HepG2 (cell line): Measurements from ENCODE around the gene TCERG1L. TPM values are rescaled to one million over a fixed set of nuclear protein-coding genes. Genes with fewer than 3 reads are reported as not detected.

Experiments
- ATAC-seq: fragments of 200-7000 bp; cut with Tn5 transposase; 3 replicates; pipeline ENCODE4 v1.9.1; 2020; ENCODE audit warnings: mild to moderate bottlenecking, moderate library complexity
- BruUV-seq: library from RNA; stranded (reverse); fragments of 400-500 nt; replicated peaks from 2 replicates; lab custom pipeline; 2021; lab: Mats Ljungman, UMichigan
- CTCF ChIA-PET: fragments of 300-600 bp; formaldehyde crosslinking; extraction: SDS; loops from one replicate; lab custom pipeline; 2021; ENCODE audit warnings: low total read pairs, inconsistent platforms, low intra/inter-chr PET ratio; lab: Yijun Ruan, JAX
- POLR2A ChIA-PET: fragments of 350-600 bp; sonication (Branson Sonifier 250); formaldehyde crosslinking; loops from one replicate; lab custom pipeline; 2020; ENCODE audit warnings: antibody characterized with exemption, inconsistent platforms; lab: Yijun Ruan, JAX
- DNase-seq: peaks from one replicate; pipeline ENCODE4 v3.0.0-alpha.2; 2015; ENCODE audit warnings: low spot score
- FAIRE-seq: peaks from 3 replicates; lab custom pipeline; 2011; peaks lifted over from hg19 to GRCh38; lab: Jason Lieb, UNC
- H2AFZ ChIP-seq: one replicate; pipeline ENCODE4 v1.6.1; 2011; ENCODE audit warnings: low read length, inconsistent platforms
- H3K27ac ChIP-seq: fragments of 300-600 bp; 3 replicates; pipeline ENCODE4 v1.8.0; 2011; ENCODE audit warnings: mixed run types, mild to moderate bottlenecking, mixed read lengths, low read length, inconsistent platforms; ENCODE audit not compliant: insufficient read depth; ENCODE audit errors: extremely low read length
- H3K27me3 ChIP-seq, 2 experiments: fragments of 200-600 bp in 1 of 2; 2 replicates in 1 of 2; 3 replicates in 1 of 2; pipeline versions ENCODE4 v1.6.0 to v1.8.0; 2011; ENCODE audit warnings: low read length in 2 of 2, mild to moderate bottlenecking in 2 of 2, moderate library complexity in 2 of 2, inconsistent platforms in 1 of 2; ENCODE audit not compliant: insufficient read depth in 2 of 2, control insufficient read depth in 1 of 2
- H3K36me3 ChIP-seq, 2 experiments: fragments of 200-600 bp in 1 of 2; replicated peaks in 1 of 2; 2 replicates in 1 of 2; 3 replicates in 1 of 2; pipeline versions ENCODE4 v1.5.1 to v1.8.0; 2011; ENCODE audit warnings: low read length in 2 of 2, inconsistent platforms in 1 of 2; ENCODE audit not compliant: insufficient read depth in 2 of 2, control insufficient read depth in 1 of 2
- H3K4me1 ChIP-seq: 2 replicates; pipeline ENCODE4 v1.5.1; 2012; ENCODE audit warnings: low read length, inconsistent platforms; ENCODE audit not compliant: insufficient read depth
- H3K4me2 ChIP-seq: 2 replicates; pipeline ENCODE4 v1.6.0; 2011; ENCODE audit warnings: low read depth, low read length, inconsistent platforms
- H3K4me3 ChIP-seq, 3 experiments: fragments of 200-600 bp in 1 of 3; sonication (generic), shearing (Covaris generic) in 1 of 3; replicated peaks in 1 of 3; 2 replicates each; pipeline ENCODE4 v1.5.1; 2011 to 2016; ENCODE audit warnings: low read length in 3 of 3, inconsistent platforms in 2 of 3, low read depth in 2 of 3, mild to moderate bottlenecking in 2 of 3, control low read depth in 1 of 3, mixed read lengths in 1 of 3; ENCODE audit not compliant: insufficient read depth in 1 of 3
- H3K79me2 ChIP-seq: one replicate; pipeline ENCODE4 v1.6.1; 2011; ENCODE audit warnings: low read length, inconsistent platforms; ENCODE audit not compliant: insufficient read depth
- H3K9ac ChIP-seq: 2 replicates; pipeline ENCODE4 v1.6.0; 2011; ENCODE audit warnings: mild to moderate bottlenecking, low read depth, low read length, inconsistent platforms; ENCODE audit not compliant: insufficient read depth
- H3K9me3 ChIP-seq: 2 replicates; pipeline ENCODE4 v1.5.1; 2012; ENCODE audit warnings: mild to moderate bottlenecking, low read length
- H4K20me1 ChIP-seq: 2 replicates; pipeline ENCODE4 v1.6.0; 2011; ENCODE audit warnings: inconsistent platforms, mild to moderate bottlenecking, low read length, moderate library complexity; ENCODE audit not compliant: insufficient read depth
- CCDC6 ChIP-seq: sonication (generic); formaldehyde crosslinking; IDR thresholded peaks from 2 replicates; pipeline ENCODE4 v1.8.1; 2022; ENCODE audit warnings: mild to moderate bottlenecking, missing genetic modification reagents, moderate library complexity
- DDIT3 ChIP-seq: sonication (generic); formaldehyde crosslinking; IDR thresholded peaks from 2 replicates; pipeline ENCODE4 v1.4.0; 2020; ENCODE audit warnings: mild to moderate bottlenecking, missing genetic modification reagents
- FOXJ3 ChIP-seq: sonication (generic); formaldehyde crosslinking; IDR thresholded peaks from 2 replicates; pipeline ENCODE4 v1.4.0; 2020; ENCODE audit warnings: missing genetic modification reagents, mild to moderate bottlenecking, borderline replicate concordance
- HMGXB4 ChIP-seq, 2 experiments: sonication (generic) in 1 of 2; formaldehyde crosslinking in 1 of 2; IDR thresholded peaks; 2 replicates each; pipeline versions ENCODE4 v1.4.0 to v1.6.1; 2018 to 2020; ENCODE audit warnings: missing genetic modification reagents in 2 of 2, borderline replicate concordance in 1 of 2, low read depth in 1 of 2, mild to moderate bottlenecking in 1 of 2, missing biosample characterization in 1 of 2
- HNRNPL ChIP-seq: fragments of 200-400 bp; formaldehyde crosslinking; IDR thresholded peaks from 2 replicates; pipeline ENCODE4 v1.6.1; 2017; ENCODE audit warnings: mild to moderate bottlenecking, low read depth, low read length
- MIER3 ChIP-seq: IDR thresholded peaks from 2 replicates; pipeline ENCODE4 v1.6.1; 2016; ENCODE audit warnings: missing compliant biosample characterization, borderline replicate concordance
- MXD1 ChIP-seq: sonication (generic); formaldehyde crosslinking; IDR thresholded peaks from 2 replicates; pipeline ENCODE4 v1.4.0; 2020; ENCODE audit warnings: mild to moderate bottlenecking, missing genetic modification reagents
- SAP130 ChIP-seq: IDR thresholded peaks from 2 replicates; pipeline ENCODE4 v1.6.1; 2016; ENCODE audit warnings: low read depth
- SIN3A ChIP-seq: IDR thresholded peaks from 2 replicates; pipeline ENCODE4 v1.6.1; 2011; ENCODE audit warnings: low read depth, mild to moderate bottlenecking, control low read depth, low read length, borderline replicate concordance
- SYNCRIP ChIP-seq: fragments of 200-400 bp; formaldehyde crosslinking; IDR thresholded peaks from 2 replicates; pipeline ENCODE4 v1.6.1; 2018; ENCODE audit warnings: mild to moderate bottlenecking, low read depth, low read length; ENCODE audit not compliant: insufficient read depth
- TARDBP ChIP-seq: sonication (generic); formaldehyde crosslinking; IDR thresholded peaks from 2 replicates; pipeline ENCODE4 v1.8.0; 2022; ENCODE audit warnings: mild to moderate bottlenecking, missing genetic modification reagents
- ZNF3 ChIP-seq: IDR thresholded peaks from 2 replicates; pipeline ENCODE4 v1.7.0; 2017; ENCODE audit warnings: inconsistent platforms
- ZNF616 ChIP-seq: sonication (generic); formaldehyde crosslinking; IDR thresholded peaks from 2 replicates; pipeline ENCODE4 v1.5.0; 2020; ENCODE audit warnings: low read depth, mild to moderate bottlenecking, missing genetic modification reagents
- WGBS: methylation state at CpG from one replicate; pipeline ENCODE4 v1.1.6; 2017; ENCODE audit warnings: low lambda C conversion rate; 5-methylcytosine and 5-hydroxymethylcytosine counted together
- in situ Hi-C: cut with HindIII; loops from 2 replicates; pipeline ENCODE4 v1.10.0; 2017; ENCODE audit warnings: low pct_unique_long_range_greater_than_20kb; ENCODE audit not compliant: extremely low pct_ligation_motif_present
- intact Hi-C: fragments of 100-400 bp; cut with micrococcal nuclease; formaldehyde crosslinking; loops from one replicate; pipeline ENCODE4 v1.10.0; 2022; ENCODE audit not compliant: unreplicated experiment
- polyA plus RNA-seq, 8 experiments: library from polyadenylated mRNA; depleted of rRNA in 3 of 8; stranded (reverse) in 7 of 8; unstranded in 1 of 8; fragments of >200 nt; fragmentation: Illumina TruSeq in 4 of 8; extraction: Trizol in 4 of 8; gene quantifications; 2 replicates each; pipeline versions ENCODE4 v1.2.1 to v1.2.3, GENCODE V29; 2011 to 2016; ENCODE audit warnings: low read depth in 4 of 8, missing spikeins in 1 of 8, mixed read lengths in 1 of 8; ENCODE audit not compliant: insufficient read depth in 1 of 8
- total RNA-seq, 5 experiments: library from RNA; depleted of rRNA; stranded (reverse); fragments of >200 nt; fragmentation: Illumina TruSeq; extraction: Trizol; gene quantifications; 2 replicates each; pipeline ENCODE4 v1.2.3, GENCODE V29; 2016; ENCODE audit warnings: low read depth in 1 of 5

Gene TCERG1L
- total and polyA plus RNA-seq, 2 of the 13 experiments (the other 11 are each of a cell fraction or from before 2014, with no cell fraction given) = not detected

DNA sequence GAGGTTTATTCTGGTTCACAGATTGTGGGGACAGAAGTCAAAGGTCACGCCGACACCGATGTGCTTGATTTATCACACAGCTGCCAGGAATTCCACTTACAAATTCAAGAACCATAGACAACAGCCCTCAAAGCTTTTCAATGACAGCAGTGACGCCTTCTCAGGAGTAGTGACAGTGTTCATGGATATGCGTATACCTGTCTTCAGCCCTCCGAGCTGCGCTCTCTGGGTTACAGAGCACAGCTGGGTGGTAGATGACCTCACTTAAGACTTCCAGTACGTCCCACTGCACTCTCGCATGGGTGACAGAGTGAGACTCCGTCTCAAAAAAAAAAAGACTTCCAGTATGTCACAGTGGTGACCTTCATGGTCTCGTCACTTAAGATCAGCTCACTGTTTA lies 108.5 kb downstream of the TCERG1L start:
- Histone ChIP-seq H3K27me3 (peaks cover 3 to 28% of the 10 kb centered on the region in 2 experiments), H3K4me2 (no peak overlapping the region), H3K36me3 (no peaks in the 10 kb centered on the region), H3K27ac (no peak overlapping the region), H3K9ac (no peak overlapping the region), H2AFZ (no peak overlapping the region), H3K9me3 (no peaks in the 10 kb centered on the region), H3K4me3 (no peak overlapping the region), H3K79me2 (no peaks in the 10 kb centered on the region), H3K4me1 (no peaks in the 10 kb centered on the region), H4K20me1 (no peaks in the 10 kb centered on the region)
- BruUV-seq = no TSS peak
- intact Hi-C loops = no loop called here
- ChIA-PET POLR2A (no interaction called here), CTCF (no interaction called here)
- no peak for DNase-seq
- no peak for ATAC-seq
- 16% methylated on average over 9 of the region's 11 CpGs for WGBS
- TF ChIP-seq HMGXB4 (CRISPR knock-in tag; IDR thresholded peaks at IDR 0.05; ENCODE audit: borderline replicate concordance in 1 of 2, low read depth in 1 of 2) = no peak
- in situ Hi-C loops = no loop called here
- FAIRE-seq = no peak

- Histone ChIP-seq H3K79me2 (no peaks in the 10 kb centered on the region), H3K4me1 (no peaks in the 10 kb centered on the region), H3K9me3 (no peaks in the 10 kb centered on the region), H3K27ac (no peak overlapping the region), H3K9ac (no peak overlapping the region), H3K4me3 (no peak overlapping the region), H3K36me3 (no peaks in the 10 kb centered on the region), H2AFZ (no peak overlapping the region), H4K20me1 (no peaks in the 10 kb centered on the region), H3K4me2 (no peak overlapping the region), H3K27me3 (peaks cover 1 to 26% of the 10 kb centered on the region in 2 experiments)
- ChIA-PET POLR2A (no interaction called here), CTCF (no interaction called here)
- FAIRE-seq = no peak
- no peak for ATAC-seq
- WGBS = 54% methylated on average over 33 of the region's 33 CpGs
- intact Hi-C loops = no loop called here
- DNase-seq = no peak
- no TSS peak for BruUV-seq
- in situ Hi-C loops = no loop called here
- no peak for TF ChIP-seq MXD1 (CRISPR knock-in tag)
- no peak for TF ChIP-seq SIN3A
- no peak for TF ChIP-seq CCDC6 (CRISPR knock-in tag)
- no peak for TF ChIP-seq ZNF3 (CRISPR knock-in tag)
- no peak for TF ChIP-seq SAP130
- TF ChIP-seq ZNF616 (CRISPR knock-in tag) = no peak
- TF ChIP-seq HNRNPL = no peak
- no peak for TF ChIP-seq SYNCRIP
- no peak for TF ChIP-seq DDIT3 (CRISPR knock-in tag)
- no peak for TF ChIP-seq FOXJ3 (CRISPR knock-in tag)
- TF ChIP-seq MIER3 (CRISPR knock-in tag) = no peak
- TF ChIP-seq TARDBP (CRISPR knock-in tag) = no peak
These were observed 109.6 kb downstream of the TCERG1L start for GRCh38 chr10:131201741-131202515.
